DOHH2 (cell line): ENCODE measurements around the gene MYO7B.

Experiments
- CTCF ChIP-seq: fragments of 200-600 bp; sonication (generic); IDR thresholded peaks from one replicate; pipeline ENCODE4 v1.5.1; 2014; ENCODE audit warnings: antibody characterized with exemption, mild to moderate bottlenecking, low read depth, low read length; ENCODE audit not compliant: poor library complexity, severe bottlenecking
- EZH2phosphoT487 ChIP-seq: fragments of 200-600 bp; sonication (generic); IDR thresholded peaks from 2 replicates; pipeline ENCODE4 v1.6.1; 2017; ENCODE audit warnings: borderline replicate concordance, mild to moderate bottlenecking, antibody characterized with exemption, low read length, moderate library complexity, mixed read lengths

- TF ChIP-seq CTCF (no peak), EZH2phosphoT487 (no peak)
These were observed 31.9 kb downstream of the MYO7B start for GRCh38 chr2:127567351-127567854.
